Gastrocnemius medialis (tissue), 4 donors: Measurements from ENCODE around the gene MMP28.

Experiments used
- CTCF ChIP-seq, 5 experiments: fragments of 450-650 bp in 3 of 5; fragments of 200-600 bp in 2 of 5; sonication (generic) in 2 of 5; IDR thresholded peaks in 4 of 5; conservative IDR thresholded peaks in 1 of 5; 1 replicate in 4 of 5; 2 replicates in 1 of 5; pipeline ENCODE4 v1.5.1; 2016 to 2019; ENCODE audit warnings: antibody characterized with exemption in 5 of 5, mild to moderate bottlenecking in 3 of 5, moderate library complexity in 3 of 5
- POLR2A ChIP-seq, 2 donors: fragments of 450-650 bp; IDR thresholded peaks; one replicate each; pipeline ENCODE4 v1.6.1; 2017; ENCODE audit warnings: antibody characterized with exemption in 2 of 2, mild to moderate bottlenecking in 2 of 2, moderate library complexity in 2 of 2

DNA sequence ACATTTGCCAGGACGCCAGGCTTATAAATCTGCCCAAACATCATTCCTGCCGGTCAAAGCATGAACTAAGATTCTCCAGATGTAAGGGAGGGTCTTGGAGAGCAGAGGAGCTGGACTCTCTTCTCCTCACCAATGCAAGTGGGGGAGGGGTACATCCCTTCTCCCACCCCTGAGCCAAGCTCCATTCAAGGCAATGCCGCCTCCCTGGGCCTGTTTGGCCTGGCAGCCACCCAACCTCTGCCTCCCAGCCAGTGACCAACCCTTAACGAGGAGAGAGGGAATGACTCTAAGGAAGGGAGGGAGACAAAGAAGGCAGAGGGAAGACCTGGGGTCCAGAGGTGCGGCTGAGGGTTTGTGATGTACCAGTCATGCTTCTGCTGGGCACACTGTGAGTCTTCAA is 20.9 kb downstream of the MMP28 start:
- TF ChIP-seq CTCF (IDR thresholded peaks at IDR 0.05 in 4 of 5, conservative IDR thresholded peaks at IDR 0.05 in 1 of 5) (no peak), POLR2A (IDR thresholded peaks at IDR 0.05) (no peak)
